K562 (cell line): ENCODE measurements around the gene HDGFL2. TPM values are rescaled to one million over a fixed set of nuclear protein-coding genes. Genes with fewer than 3 reads are reported as not detected.

Source experiments
- HDAC3 ChIP-seq: fragments of 450-650 bp; IDR thresholded peaks from 2 replicates; pipeline ENCODE4 v1.6.1; 2018; ENCODE audit warnings: borderline replicate concordance, mild to moderate bottlenecking, moderate library complexity; ENCODE audit not compliant: partially characterized antibody
- JUND ChIP-seq, 2 experiments: IDR thresholded peaks; 2 replicates in 1 of 2; 3 replicates in 1 of 2; pipeline ENCODE4 v1.6.1; 2011; ENCODE audit warnings: borderline replicate concordance in 2 of 2, low read depth in 2 of 2, low read length in 2 of 2, improper control_type of control experiment in 1 of 2, missing biosample characterization in 1 of 2, missing genetic modification characterization in 1 of 2, missing genetic modification reagents in 1 of 2
- MCM7 ChIP-seq, 2 experiments: fragments of 450-650 bp; IDR thresholded peaks; 2 replicates each; pipeline ENCODE4 v1.6.1; 2016 to 2018
- SMARCC2 ChIP-seq: fragments of 450-650 bp; IDR thresholded peaks from 2 replicates; pipeline ENCODE4 v1.6.1; 2017; ENCODE audit warnings: antibody characterized with exemption, moderate library complexity, mild to moderate bottlenecking, low read depth
- ZNF253 ChIP-seq: fragments of 250-450 bp; sonication (Bioruptor Pico); conservative IDR thresholded peaks from 2 replicates; pipeline ENCODE4 v1.6.1; 2021; ENCODE audit warnings: mild to moderate bottlenecking
- polyA plus RNA-seq, 8 experiments: library from polyadenylated mRNA; depleted of rRNA in 4 of 8; stranded (reverse) in 5 of 8; unstranded in 3 of 8; fragments of >200 nt; fragmentation: Nextera tagmentation in 2 of 8; fragmentation: Illumina TruSeq in 1 of 8; extraction: Ambion mirVana in 2 of 8; extraction: Trizol in 1 of 8; gene quantifications; 2 replicates each; pipeline versions ENCODE4 v1.2.1 to v1.2.3, GENCODE V29; 2011 to 2014; ENCODE audit warnings: inconsistent platforms in 1 of 8, missing spikeins in 1 of 8
- total RNA-seq, 7 experiments: library from RNA; depleted of rRNA in 6 of 7; stranded (reverse); fragments of >200 nt in 6 of 7; fragmentation: Illumina TruSeq in 2 of 7; extraction: Trizol in 2 of 7; gene quantifications; 2 replicates each; pipeline versions ENCODE4 v1.2.1 to v1.2.3, GENCODE V29; 2011 to 2021; ENCODE audit warnings: low replicate concordance in 1 of 7
- TF ChIP-seq, protein P1 (sequence below), 2 experiments: IDR thresholded peaks; 2 replicates each; pipeline ENCODE4 v1.6.1; 2012; ENCODE audit warnings: improper control_type of control experiment in 2 of 2, low read depth in 2 of 2, low read length in 2 of 2, borderline replicate concordance in 1 of 2
- TF ChIP-seq, protein P2 (sequence below): fragments of 250-450 bp; sonication (Bioruptor Pico); IDR thresholded peaks from 2 replicates; pipeline ENCODE4 v1.6.1; 2021; ENCODE audit warnings: mild to moderate bottlenecking
- TF ChIP-seq, protein P3 (sequence below): fragments of 450-650 bp; IDR thresholded peaks from 2 replicates; pipeline ENCODE4 v1.6.1; 2016; ENCODE audit warnings: low read depth
- TF ChIP-seq, protein P4 (sequence below): sonication (generic); formaldehyde crosslinking; IDR thresholded peaks from 2 replicates; pipeline ENCODE4 v1.9.0; 2022; ENCODE audit warnings: mild to moderate bottlenecking, missing genetic modification reagents

Gene HDGFL2
- total and polyA plus RNA-seq, 9 of the 15 experiments (the other 6 are each of a cell fraction or from before 2014, with no cell fraction given), result 0.13 to 61.7 (median 16.0) TPM

DNA sequence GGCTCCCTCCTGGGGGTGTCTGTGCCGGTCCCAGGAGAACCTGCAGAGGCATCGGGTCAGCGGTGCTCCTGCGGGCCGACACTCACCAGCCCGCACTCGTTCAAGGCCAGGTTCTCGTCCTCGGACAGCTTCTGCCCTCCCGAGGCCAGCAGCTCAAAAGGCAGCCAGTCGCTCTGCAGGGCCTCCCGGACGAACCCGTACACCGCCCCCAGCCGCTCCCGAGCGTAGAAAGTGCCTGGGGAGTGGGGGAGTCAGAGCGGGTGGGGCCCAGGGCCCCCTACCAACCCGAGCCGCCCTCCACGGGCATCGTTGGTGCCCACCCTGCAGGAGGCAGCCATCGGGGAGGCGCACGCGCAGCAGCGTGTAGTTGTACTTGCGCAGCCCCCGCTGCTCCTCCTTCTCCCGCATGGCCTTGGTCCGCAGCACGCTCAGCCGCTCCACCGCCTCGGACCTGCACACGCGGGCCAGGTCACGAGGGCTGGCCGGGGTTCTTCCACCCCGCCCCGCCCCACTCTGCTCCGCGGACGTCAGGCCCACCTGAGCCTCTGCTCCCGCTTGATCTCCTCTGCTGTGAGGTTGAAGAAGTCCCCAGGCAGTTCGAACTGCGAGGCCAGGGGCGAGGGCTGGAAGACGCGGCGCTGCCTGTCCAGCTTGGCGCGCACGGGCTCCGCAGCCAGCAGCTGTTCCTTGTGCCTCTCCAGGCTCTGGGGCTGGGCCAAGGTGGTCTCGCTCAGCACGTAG lies 26.0 kb upstream of the HDGFL2 start (continued):
- TF ChIP-seq, protein P1, sequence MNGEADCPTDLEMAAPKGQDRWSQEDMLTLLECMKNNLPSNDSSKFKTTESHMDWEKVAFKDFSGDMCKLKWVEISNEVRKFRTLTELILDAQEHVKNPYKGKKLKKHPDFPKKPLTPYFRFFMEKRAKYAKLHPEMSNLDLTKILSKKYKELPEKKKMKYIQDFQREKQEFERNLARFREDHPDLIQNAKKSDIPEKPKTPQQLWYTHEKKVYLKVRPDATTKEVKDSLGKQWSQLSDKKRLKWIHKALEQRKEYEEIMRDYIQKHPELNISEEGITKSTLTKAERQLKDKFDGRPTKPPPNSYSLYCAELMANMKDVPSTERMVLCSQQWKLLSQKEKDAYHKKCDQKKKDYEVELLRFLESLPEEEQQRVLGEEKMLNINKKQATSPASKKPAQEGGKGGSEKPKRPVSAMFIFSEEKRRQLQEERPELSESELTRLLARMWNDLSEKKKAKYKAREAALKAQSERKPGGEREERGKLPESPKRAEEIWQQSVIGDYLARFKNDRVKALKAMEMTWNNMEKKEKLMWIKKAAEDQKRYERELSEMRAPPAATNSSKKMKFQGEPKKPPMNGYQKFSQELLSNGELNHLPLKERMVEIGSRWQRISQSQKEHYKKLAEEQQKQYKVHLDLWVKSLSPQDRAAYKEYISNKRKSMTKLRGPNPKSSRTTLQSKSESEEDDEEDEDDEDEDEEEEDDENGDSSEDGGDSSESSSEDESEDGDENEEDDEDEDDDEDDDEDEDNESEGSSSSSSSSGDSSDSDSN (IDR thresholded peaks at IDR 0.05; ENCODE audit: borderline replicate concordance in 1 of 2, low read depth in 2 of 2, low read length in 2 of 2), result no peak
- no peak for TF ChIP-seq ZNF253 (CRISPR knock-in tag)
- TF ChIP-seq, protein P2, sequence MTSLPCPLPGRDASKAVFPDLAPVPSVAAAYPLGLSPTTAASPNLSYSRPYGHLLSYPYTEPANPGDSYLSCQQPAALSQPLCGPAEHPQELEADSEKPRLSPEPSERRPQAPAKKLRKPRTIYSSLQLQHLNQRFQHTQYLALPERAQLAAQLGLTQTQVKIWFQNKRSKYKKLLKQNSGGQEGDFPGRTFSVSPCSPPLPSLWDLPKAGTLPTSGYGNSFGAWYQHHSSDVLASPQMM (CRISPR knock-in tag), result no peak
- TF ChIP-seq, protein P3, sequence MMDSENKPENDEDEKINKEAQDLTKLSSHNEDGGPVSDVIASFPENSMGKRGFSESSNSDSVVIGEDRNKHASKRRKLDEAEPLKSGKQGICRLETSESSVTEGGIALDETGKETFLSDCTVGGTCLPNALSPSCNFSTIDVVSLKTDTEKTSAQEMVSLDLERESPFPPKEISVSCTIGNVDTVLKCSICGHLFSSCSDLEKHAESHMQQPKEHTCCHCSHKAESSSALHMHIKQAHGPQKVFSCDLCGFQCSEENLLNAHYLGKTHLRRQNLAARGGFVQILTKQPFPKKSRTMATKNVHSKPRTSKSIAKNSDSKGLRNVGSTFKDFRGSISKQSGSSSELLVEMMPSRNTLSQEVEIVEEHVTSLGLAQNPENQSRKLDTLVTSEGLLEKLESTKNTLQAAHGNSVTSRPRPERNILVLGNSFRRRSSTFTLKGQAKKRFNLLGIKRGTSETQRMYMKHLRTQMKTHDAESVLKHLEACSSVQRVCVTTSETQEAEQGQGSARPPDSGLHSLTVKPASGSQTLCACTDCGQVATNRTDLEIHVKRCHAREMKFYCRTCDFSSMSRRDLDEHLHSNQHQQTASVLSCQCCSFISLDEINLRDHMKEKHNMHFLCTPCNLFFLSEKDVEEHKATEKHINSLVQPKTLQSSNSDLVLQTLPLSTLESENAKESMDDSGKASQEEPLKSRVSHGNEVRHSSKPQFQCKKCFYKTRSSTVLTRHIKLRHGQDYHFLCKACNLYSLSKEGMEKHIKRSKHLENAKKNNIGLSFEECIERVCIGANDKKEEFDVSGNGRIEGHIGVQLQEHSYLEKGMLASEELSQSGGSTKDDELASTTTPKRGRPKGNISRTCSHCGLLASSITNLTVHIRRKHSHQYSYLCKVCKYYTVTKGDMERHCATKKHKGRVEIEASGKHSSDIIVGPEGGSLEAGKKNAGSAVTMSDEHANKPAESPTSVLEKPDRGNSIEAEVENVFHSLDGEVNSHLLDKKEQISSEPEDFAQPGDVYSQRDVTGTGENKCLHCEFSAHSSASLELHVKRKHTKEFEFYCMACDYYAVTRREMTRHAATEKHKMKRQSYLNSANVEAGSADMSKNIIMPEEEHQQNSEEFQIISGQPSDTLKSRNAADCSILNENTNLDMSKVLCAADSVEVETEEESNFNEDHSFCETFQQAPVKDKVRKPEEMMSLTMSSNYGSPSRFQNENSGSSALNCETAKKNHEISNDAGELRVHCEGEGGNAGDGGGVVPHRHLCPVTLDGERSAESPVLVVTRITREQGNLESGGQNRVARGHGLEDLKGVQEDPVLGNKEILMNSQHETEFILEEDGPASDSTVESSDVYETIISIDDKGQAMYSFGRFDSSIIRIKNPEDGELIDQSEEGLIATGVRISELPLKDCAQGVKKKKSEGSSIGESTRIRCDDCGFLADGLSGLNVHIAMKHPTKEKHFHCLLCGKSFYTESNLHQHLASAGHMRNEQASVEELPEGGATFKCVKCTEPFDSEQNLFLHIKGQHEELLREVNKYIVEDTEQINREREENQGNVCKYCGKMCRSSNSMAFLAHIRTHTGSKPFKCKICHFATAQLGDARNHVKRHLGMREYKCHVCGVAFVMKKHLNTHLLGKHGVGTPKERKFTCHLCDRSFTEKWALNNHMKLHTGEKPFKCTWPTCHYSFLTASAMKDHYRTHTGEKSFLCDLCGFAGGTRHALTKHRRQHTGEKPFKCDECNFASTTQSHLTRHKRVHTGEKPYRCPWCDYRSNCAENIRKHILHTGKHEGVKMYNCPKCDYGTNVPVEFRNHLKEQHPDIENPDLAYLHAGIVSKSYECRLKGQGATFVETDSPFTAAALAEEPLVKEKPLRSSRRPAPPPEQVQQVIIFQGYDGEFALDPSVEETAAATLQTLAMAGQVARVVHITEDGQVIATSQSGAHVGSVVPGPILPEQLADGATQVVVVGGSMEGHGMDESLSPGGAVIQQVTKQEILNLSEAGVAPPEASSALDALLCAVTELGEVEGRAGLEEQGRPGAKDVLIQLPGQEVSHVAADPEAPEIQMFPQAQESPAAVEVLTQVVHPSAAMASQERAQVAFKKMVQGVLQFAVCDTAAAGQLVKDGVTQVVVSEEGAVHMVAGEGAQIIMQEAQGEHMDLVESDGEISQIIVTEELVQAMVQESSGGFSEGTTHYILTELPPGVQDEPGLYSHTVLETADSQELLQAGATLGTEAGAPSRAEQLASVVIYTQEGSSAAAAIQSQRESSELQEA, result no peak
- no peak for TF ChIP-seq MCM7 (IDR thresholded peaks at IDR 0.05)
- no peak for TF ChIP-seq HDAC3
- no peak for TF ChIP-seq JUND (IDR thresholded peaks at IDR 0.05; ENCODE audit: borderline replicate concordance, low read depth, low read length)
- TF ChIP-seq JUND (tag; IDR thresholded peaks at IDR 0.05; ENCODE audit: borderline replicate concordance, low read depth, low read length), result no peak
- TF ChIP-seq, protein P4, sequence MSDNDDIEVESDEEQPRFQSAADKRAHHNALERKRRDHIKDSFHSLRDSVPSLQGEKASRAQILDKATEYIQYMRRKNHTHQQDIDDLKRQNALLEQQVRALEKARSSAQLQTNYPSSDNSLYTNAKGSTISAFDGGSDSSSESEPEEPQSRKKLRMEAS (CRISPR knock-in tag), result no peak
- no peak for TF ChIP-seq SMARCC2
